Loucy (cell line): Measurements from ENCODE around the gene ZNF32.

Source experiments
- H2AFZ ChIP-seq: fragments of 200-600 bp; sonication (generic); 2 replicates; pipeline ENCODE4 v1.6.0; 2016; ENCODE audit warnings: antibody characterized with exemption, mild to moderate bottlenecking, low read length, moderate library complexity
- H3F3A ChIP-seq: fragments of 200-600 bp; 2 replicates; pipeline ENCODE4 v1.6.0; 2016; ENCODE audit warnings: antibody characterized with exemption, low read depth, mild to moderate bottlenecking
- H3K27me3 ChIP-seq: fragments of 200-600 bp; sonication (generic); 2 replicates; pipeline ENCODE4 v1.6.1; 2014; ENCODE audit warnings: low read length, mild to moderate bottlenecking; ENCODE audit not compliant: insufficient read depth, poor library complexity, severe bottlenecking
- H3K36me3 ChIP-seq: fragments of 200-600 bp; sonication (generic); 2 replicates; pipeline ENCODE4 v1.6.1; 2016; ENCODE audit warnings: low read length; ENCODE audit not compliant: insufficient read depth
- H3K4me1 ChIP-seq: fragments of 200-600 bp; sonication (generic); 2 replicates; pipeline ENCODE4 v1.5.1; 2014; ENCODE audit warnings: low read length, mild to moderate bottlenecking; ENCODE audit not compliant: insufficient read depth, poor library complexity, severe bottlenecking
- H3K4me2 ChIP-seq: fragments of 200-600 bp; sonication (generic); 2 replicates; pipeline ENCODE4 v1.6.0; 2014; ENCODE audit warnings: antibody characterized with exemption, low read length, low read depth, mild to moderate bottlenecking; ENCODE audit not compliant: poor library complexity, severe bottlenecking
- H3K4me3 ChIP-seq: fragments of 200-600 bp; sonication (generic); 2 replicates; pipeline ENCODE4 v1.5.1; 2014; ENCODE audit warnings: low read length, mild to moderate bottlenecking, mixed read lengths; ENCODE audit not compliant: poor library complexity, severe bottlenecking
- H3K79me2 ChIP-seq: fragments of 200-600 bp; sonication (generic); 2 replicates; pipeline ENCODE4 v1.6.1; 2014; ENCODE audit warnings: low read length; ENCODE audit not compliant: insufficient read depth
- H3K9ac ChIP-seq: fragments of 200-600 bp; sonication (generic); 2 replicates; pipeline ENCODE4 v1.6.0; 2014; ENCODE audit warnings: mild to moderate bottlenecking, low read depth, low read length, moderate library complexity; ENCODE audit not compliant: poor library complexity, severe bottlenecking
- H3K9me2 ChIP-seq: fragments of 200-600 bp; sonication (generic); replicated peaks from 2 replicates; pipeline ENCODE4 v1.6.1; 2016; ENCODE audit warnings: low read depth, low read length, mixed read lengths
- H3K9me3 ChIP-seq: fragments of 200-600 bp; sonication (generic); 2 replicates; pipeline ENCODE4 v1.6.1; 2014; ENCODE audit warnings: mild to moderate bottlenecking, antibody characterized with exemption, low read length, low read depth; ENCODE audit not compliant: insufficient read depth
- H4K20me1 ChIP-seq: fragments of 200-600 bp; sonication (generic); 2 replicates; pipeline ENCODE4 v1.6.0; 2014; ENCODE audit warnings: antibody characterized with exemption, low read length, mild to moderate bottlenecking; ENCODE audit not compliant: insufficient read depth, poor library complexity, severe bottlenecking
- EZH2phosphoT487 ChIP-seq: fragments of 200-600 bp; IDR thresholded peaks from 2 replicates; pipeline ENCODE4 v1.6.1; 2018; ENCODE audit warnings: antibody characterized with exemption, mild to moderate bottlenecking, moderate library complexity, borderline replicate concordance
- TF ChIP-seq, protein P1 (sequence below): fragments of 200-600 bp; sonication (generic); conservative IDR thresholded peaks from 2 replicates; pipeline ENCODE4 v1.5.1; 2014; ENCODE audit warnings: mild to moderate bottlenecking, antibody characterized with exemption, low read length

Gene ZNF32

DNA sequence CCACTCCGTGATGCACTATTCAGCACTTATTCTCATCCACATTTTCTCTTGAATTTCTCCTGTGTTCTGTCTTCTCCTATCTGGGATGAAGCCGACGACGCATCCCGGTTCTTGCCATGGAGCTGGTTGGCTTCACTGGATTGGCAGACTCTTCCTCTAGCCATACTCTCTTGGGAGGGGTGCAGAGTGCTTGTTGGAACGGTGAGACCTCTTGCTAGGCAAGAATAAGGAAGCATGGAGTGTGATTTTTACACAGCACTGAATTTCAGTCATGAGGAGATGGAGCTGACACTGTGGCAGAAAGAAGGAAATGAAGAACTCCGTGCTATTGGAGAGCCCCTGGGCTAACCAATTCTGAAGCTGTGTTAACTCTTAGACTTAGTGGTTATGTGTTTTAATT, 28.2 kb upstream of the ZNF32 start:
- TF ChIP-seq EZH2phosphoT487 = no peak
- TF ChIP-seq, protein P1, sequence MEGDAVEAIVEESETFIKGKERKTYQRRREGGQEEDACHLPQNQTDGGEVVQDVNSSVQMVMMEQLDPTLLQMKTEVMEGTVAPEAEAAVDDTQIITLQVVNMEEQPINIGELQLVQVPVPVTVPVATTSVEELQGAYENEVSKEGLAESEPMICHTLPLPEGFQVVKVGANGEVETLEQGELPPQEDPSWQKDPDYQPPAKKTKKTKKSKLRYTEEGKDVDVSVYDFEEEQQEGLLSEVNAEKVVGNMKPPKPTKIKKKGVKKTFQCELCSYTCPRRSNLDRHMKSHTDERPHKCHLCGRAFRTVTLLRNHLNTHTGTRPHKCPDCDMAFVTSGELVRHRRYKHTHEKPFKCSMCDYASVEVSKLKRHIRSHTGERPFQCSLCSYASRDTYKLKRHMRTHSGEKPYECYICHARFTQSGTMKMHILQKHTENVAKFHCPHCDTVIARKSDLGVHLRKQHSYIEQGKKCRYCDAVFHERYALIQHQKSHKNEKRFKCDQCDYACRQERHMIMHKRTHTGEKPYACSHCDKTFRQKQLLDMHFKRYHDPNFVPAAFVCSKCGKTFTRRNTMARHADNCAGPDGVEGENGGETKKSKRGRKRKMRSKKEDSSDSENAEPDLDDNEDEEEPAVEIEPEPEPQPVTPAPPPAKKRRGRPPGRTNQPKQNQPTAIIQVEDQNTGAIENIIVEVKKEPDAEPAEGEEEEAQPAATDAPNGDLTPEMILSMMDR = no peak
- Histone ChIP-seq H3K27me3 (no peaks in the 10 kb centered on the region), H3K79me2 (no peaks in the 10 kb centered on the region), H3K9ac (no peak overlapping the region), H3K9me2 (no peaks in the 10 kb centered on the region), H2AFZ (no peak overlapping the region), H3K4me3 (no peak overlapping the region), H3K36me3 (no peaks in the 10 kb centered on the region), H3K9me3 (no peaks in the 10 kb centered on the region), H3F3A (no peaks in the 10 kb centered on the region), H3K4me1 (no peaks in the 10 kb centered on the region), H3K4me2 (no peak overlapping the region), H4K20me1 (no peaks in the 10 kb centered on the region)

DNA sequence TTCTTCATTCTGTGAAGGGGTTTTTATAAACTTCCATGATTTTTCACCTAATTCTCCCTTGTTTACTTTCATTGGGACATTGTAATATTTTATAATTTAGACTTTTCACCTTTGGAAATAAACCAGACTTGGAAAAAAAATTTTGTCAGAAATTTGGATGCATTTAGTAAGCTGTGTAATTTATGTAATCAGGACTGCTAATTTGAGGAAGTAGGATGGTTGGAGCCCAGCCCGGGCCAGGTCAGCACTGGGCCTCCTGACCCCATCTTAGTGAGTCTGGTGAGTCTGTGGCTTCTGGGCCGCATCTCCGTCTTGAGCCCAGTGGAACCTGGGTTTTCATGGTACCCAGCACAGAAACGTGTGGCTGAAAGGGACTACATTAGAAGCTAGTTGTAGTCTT, 27.6 kb upstream of the ZNF32 start:
- Histone ChIP-seq H2AFZ (no peak overlapping the region), H3K79me2 (no peaks in the 10 kb centered on the region), H3K27me3 (no peaks in the 10 kb centered on the region), H3K4me2 (no peak overlapping the region), H3F3A (no peaks in the 10 kb centered on the region), H3K9ac (no peak overlapping the region), H3K4me3 (no peak overlapping the region), H3K9me2 (no peaks in the 10 kb centered on the region), H4K20me1 (no peaks in the 10 kb centered on the region), H3K36me3 (no peaks in the 10 kb centered on the region), H3K4me1 (no peaks in the 10 kb centered on the region), H3K9me3 (no peaks in the 10 kb centered on the region)
- TF ChIP-seq, protein P1 = no peak
- no peak for TF ChIP-seq EZH2phosphoT487

DNA sequence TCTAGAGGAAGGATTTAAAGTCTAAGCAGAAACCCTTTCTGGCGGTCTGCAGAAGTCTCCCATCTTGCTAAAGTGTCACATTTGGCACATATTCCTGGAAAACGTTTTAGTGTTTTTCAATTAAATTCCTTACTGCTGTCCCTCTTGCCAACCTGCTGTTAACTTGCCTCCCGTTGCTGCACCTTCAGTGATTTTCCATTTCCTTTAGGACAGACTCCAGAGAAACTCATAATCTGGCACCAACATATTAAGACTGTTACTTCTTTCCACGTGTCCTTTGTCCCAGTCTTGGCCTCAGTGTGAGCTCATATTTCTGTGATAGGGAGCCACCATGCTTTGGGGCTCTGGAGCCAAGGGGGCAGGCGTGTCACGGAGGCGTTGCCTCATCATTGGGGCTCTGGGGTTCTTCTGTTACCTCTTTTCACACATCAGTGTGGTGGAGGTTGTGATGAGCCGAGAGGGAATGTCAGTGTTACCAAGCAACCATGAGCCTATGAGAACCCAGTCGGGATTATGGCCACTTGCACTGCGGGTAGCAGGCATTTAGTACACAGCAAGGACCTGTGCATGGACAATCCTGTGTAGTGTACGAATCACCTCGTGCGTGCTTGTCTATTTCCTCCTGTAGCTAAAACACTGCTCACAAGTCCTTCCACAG, 26.0 kb upstream of the ZNF32 start:
- Histone ChIP-seq H4K20me1 (no peaks in the 10 kb centered on the region), H3K4me1 (no peaks in the 10 kb centered on the region), H3K9me2 (no peaks in the 10 kb centered on the region), H3K27me3 (no peaks in the 10 kb centered on the region), H3K4me3 (no peak overlapping the region), H2AFZ (no peak overlapping the region), H3F3A (no peaks in the 10 kb centered on the region), H3K9me3 (no peaks in the 10 kb centered on the region), H3K79me2 (no peaks in the 10 kb centered on the region), H3K9ac (no peak overlapping the region), H3K4me2 (no peak overlapping the region), H3K36me3 (no peaks in the 10 kb centered on the region)
- no peak for TF ChIP-seq EZH2phosphoT487
- TF ChIP-seq, protein P1 = no peak
